C1 segment of cervical spinal cord (tissue), 14 donors: ENCODE results near the gene BRSK2.

Source experiments
- DNase-seq, 14 donors: peaks; one replicate each; lab custom pipeline; 2025; lab: John Stamatoyannopoulos, UW

BRSK2 gene

DNA sequence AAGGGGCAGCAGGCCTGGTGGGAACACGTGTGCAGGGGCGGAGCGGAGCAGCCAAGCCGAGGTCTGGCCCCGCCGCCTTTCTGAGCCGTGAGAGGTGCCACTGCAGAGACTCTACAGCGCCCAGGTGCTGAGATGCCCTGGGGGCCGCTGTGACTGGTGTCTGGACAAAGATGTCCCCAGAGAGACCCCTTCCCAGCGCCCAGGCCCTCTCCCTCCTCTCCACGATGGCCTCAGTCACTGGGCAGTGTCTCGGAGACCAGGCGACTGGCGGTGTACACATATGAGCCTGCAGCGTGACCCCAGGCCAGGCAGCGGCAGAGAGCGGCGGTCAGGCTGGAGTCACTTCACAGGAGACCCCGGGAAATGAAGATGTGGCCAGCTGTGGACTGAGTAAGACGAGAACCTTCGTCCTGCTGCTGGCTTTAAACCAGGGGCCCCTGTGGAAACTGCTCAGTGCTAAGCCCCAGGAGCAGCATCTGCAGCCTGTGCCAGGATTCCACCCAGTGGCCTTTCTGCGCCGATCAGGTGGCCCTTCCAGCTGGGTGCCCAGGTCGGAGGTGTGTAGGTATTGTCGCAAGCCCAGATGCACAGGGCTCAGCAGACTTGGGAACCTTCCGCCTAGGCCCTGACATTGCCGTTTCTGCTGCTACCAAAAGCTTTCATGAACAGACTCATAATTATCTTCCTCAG is 62.2 kb downstream of the BRSK2 start:
- DNase-seq, result no peak

DNA sequence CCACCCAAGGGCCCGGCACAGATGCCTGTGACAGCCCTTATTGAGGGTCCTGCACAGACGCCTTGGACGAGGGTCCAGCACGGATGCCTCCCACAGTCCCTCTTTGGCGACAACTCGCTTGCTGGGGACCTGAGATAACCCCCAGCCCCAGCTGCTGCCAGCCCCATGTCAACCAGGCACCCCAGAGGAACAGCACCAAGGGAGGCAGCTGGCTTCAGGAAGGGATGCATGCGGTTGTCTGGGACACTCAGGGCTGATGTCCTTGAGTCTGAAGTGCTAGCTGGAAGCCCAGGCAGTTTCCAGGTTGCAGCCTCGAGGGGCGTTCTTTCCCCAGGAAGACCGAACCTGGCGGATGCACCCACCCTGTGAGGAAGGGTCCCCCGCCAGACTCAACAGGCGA is 63.0 kb downstream of the BRSK2 start:
- no peak for DNase-seq

GRCh38 chr11:1453611-1454034 is 63.9 kb downstream of the BRSK2 start:
- DNase-seq, result no peak

GRCh38 chr11:1454576-1454975 is 64.8 kb downstream of the BRSK2 start:
- DNase-seq, result no peak

- no peak for DNase-seq
Measured at GRCh38 chr11:1455032-1455762, 65.5 kb downstream of the BRSK2 start.

DNA sequence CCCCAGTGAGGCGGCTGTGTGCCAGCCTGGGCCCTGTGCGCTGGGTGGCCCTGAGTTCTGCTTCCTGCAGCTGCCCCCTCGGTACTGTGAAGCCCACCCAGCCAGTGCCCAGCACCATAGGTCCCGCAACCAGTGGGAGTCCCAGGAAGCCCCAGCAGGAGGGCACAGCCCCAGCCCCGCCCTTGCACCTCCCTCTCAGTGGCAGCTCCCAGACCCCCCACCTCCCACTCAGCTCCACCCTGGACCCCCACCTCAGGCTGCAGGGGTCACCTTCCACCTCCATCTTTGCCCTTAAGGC is 66.0 kb downstream of the BRSK2 start:
- no peak for DNase-seq

- DNase-seq, result no peak
Measured at GRCh38 chr11:1456176-1456575, 66.4 kb downstream of the BRSK2 start.

DNA sequence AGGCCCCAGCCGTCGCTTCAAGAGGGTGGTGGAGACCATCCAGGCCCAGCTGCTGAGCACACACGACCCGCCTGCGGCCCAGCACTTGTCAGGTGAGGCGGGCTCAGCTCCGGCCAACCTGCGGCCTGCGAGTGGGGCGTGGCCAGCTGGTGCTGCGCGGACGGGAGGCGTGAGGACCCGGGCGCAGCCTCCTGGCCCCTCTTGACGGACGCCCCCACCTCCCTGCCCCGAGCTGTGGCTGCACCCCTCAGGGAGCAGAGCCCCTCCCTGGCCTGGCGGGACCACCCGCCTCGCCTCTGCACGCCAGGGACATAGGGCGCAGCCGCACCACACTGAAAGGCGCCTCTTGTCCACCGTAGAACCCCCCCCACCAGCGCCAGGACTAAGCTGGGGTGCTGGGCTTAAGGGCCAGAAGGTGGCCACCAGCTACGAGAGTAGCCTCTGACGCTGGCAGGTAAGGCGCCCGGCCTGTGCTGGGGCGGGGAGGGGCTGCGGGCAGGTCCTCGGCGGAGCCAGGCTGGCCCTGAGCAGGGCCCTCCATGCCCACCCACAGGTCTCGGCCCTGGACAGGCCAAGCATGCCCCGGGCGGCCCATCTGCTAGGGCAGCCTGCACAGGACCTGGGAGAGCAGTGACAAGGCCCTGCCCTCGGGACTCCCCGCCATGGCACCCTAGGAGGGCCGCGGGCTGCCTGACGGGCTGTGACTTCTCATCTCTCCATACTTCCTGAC is 67.0 kb downstream of the BRSK2 start:
- DNase-seq, result no peak

DNA sequence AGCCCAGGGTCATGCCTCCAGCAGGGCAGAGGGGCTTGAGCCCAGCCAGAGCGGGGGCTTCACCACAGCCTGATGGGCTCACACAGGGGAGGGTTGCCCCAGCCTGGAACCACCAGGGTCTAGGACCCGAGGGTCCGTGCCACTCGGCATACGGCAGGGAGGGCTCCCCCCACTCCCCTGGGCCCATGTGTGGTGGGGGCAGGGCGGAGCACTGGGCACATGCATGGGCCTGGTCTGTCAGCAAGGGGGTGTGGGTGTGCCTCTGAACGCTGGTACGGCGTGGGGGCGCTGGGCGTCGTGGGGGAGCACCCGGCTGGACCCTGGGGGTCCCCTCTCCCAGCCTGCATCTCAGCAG is 67.6 kb downstream of the BRSK2 start:
- no peak for DNase-seq

DNA sequence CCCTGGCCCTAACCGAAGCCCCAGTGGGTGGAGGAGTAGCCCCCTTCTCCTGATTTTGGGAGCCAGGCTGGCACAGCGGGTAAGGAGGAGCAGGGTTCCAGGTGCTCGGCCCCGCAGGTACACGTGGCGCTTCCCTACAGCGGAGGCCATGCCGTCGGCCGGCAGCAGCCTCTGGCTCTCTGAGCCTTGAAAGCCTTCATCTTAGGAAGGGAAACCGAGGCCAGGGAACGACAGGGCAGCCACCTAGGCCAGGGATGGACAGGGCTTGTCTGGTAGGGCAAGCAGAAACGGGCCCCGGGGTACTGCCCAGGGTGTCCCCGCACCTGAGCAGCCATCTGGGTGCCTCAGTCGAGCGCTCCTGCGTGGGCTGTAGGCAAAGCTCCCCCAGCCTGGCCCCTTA is 68.1 kb downstream of the BRSK2 start:
- DNase-seq, result no peak

- DNase-seq, result peak in 5 of 14 donors; percentile 18 to 53 (median 34)
Measured at GRCh38 chr11:1458340-1459218, 68.8 kb downstream of the BRSK2 start.

GRCh38 chr11:1459219-1459575 is 69.5 kb downstream of the BRSK2 start:
- no peak for DNase-seq

DNA sequence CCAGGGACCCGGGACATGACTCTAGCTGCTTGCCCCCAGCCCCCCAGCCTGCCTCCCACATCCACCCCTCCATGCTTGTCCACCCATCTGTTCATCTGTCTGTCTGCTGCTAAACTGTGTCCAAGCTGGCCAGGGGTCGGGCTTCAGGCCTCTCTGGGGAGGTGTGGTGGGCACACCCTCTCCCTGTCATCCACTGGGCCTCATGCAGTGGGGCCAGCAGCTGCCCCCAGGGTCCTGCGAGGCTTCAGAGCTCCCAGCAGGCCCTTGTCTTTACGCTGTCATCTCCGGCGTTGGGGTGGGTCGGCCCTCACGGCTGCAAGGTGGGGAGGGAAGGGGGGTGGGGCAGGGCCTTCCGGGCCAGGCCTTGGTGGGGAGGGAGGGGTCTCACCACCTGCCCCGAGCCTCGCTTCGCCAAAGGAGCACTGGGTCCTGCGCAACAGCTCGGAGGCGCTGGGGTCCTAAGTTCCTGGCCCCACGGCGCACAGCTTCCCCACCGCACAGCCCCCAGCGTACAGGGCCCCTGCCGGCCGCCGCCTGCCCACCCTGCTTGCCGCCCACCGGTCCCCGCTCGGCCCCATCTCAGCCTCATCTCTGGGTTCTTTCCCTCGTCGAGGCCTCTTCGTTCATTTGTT is 70.1 kb downstream of the BRSK2 start:
- no peak for DNase-seq

DNA sequence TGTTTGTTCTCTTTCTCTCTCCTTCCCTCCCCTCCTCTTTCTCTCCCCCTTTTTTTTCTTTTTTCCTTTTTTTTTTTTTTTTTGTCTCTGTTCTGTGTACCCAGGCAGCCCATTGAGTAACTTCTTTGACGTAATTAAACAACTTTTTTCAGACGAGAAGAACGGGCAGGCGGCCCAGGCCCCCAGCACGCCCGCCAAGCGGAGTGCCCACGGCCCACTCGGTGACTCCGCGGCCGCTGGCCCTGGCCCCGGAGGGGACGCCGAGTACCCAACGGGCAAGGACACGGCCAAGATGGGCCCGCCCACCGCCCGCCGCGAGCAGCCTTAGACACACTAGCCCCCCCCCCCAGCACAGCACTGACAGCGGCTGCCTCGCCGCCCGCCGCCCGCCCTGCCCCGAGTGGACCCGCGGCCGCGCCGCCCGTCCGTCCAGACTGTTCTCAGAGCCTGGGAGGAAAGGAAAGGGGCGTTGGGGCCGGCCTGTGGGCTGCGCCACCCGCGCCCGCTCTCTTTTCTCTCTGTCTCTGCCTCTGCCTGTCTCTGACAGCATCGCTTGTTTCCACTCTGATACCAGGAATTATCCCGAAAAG is 70.8 kb downstream of the BRSK2 start:
- DNase-seq, result peak in 10 of 14 donors; percentile 15 to 87 (median 54)

DNA sequence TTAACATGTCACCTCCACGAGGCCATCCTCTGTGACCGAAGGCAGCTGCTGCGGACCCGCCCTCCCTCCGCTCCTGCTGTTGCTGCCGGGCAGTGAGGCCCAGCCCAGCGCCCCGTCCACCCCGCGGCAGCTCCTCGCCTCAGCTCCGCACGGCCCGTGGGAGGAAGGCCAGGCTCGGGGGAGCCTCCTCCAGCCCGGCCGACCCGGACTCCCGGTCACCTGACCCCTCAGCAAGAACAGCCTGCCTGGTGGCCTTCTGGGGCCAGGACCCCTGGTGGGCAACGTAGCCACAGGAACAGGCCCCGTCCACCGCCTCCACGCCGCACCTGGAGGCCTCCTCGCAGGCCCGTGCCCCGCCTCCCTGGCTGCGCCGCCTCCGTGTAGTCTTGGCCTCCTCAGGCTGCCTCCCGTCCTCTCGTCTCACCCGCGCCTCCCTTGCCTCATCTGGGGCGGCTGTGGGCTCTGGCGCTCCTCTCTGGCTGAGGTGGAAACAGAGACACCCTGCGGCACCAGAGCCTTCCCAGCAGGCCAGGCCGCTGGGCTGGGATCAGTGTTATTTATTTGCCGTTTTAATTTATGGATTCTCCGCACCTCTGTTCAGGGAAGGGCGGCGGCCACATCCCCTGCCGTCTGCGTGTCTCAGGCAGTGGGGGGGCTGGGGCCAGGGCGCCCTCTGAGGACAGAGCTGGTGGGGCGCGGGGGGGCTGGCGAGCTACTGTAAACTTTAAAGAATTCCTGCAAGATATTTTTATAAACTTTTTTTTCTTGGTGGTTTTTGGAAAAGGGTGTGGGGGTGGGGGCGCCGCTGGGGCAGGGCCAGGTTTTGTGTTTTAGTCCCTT is 71.5 kb downstream of the BRSK2 start:
- peak in 1 of 14 donors; percentile 35 for DNase-seq

DNA sequence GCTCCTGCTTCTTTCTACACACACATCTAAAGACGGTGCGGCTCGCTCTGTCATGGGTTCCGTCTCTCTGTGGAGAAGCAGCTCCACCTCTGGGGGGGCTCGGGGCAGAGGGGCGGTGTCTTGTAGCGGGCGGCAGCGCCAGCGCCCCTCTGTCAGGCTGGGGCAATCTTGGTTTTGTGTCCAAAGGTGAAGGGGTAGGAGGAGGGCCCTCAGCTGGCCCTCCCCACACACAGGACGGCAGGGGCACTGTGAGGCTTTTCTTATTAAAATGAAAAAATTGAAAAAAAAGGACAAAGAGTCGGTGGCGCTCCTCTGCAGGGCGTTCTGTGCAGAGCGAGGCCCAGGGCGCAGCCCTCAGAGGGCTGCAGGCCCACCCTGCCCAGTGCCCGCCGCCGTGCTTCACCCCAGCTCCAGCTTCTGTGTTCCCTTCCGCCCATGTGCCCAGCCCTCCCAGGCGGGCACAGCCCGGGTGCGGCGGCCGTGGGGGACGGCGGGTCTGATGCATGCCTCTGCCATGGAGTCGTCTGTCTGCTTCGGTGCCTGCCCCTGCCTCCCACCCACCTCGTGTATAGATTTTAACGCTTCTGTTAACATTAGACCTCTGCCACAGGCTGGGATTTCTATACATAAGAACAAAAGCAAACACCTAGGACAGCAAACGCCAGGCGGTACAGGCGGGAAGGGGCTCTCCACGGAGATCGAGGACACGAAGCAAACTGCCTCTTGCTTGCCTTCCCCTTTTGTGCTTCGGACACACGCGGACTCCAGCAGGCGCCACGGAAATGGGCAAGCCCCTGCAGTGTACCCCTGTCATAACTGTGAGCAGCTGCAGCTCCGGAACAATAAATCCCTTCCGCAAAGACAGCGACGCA is 72.3 kb downstream of the BRSK2 start:
- no peak for DNase-seq

DNA sequence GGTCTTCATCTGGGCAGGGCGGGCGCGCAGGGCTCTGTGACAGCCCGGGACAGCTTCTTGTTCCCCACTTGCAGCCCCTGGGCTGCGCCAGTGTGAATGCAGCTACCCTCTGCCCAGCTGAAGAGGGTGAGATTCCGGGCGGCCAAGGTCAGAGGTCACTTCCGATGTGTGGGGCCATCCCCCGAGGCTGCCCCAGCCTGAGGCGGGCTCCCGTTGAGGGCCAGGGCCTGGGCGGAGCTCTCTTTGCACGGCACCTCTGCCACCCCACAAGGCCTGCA is 72.9 kb downstream of the BRSK2 start:
- no peak for DNase-seq

- DNase-seq, result no peak
Measured at GRCh38 chr11:1463056-1463455, 73.3 kb downstream of the BRSK2 start.

DNA sequence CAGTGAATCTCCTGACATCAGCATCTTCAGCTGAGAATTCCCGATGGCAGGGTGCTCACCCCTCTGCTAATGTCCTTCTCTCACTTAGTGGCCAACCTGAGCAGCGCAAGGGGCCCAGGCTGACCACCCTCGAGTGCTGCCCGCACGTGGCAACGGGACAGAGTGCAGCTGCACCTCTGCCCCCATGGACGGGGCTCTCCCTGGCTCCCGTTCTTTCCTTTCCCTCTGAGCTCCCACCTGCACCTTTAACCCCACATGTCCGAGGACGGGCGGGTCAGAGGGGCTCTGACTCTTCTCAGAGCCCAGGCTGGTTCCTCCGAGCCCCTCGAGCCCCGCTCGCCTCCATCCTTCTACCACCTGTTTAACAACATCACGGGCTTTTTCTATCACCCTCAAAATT is 77.0 kb downstream of the BRSK2 start:
- DNase-seq, result no peak

GRCh38 chr11:1467270-1467669 is 77.5 kb downstream of the BRSK2 start:
- no peak for DNase-seq
